GM19467 (cell line): ENCODE measurements around the gene CAPN8.

Experiments
- ATAC-seq: cut with Tn5 transposase; IDR thresholded peaks from one replicate; pipeline ENCODE4 v1.9.1; 2021; ENCODE audit warnings: mild to moderate bottlenecking, moderate library complexity; ENCODE audit not compliant: unreplicated experiment

Gene CAPN8

GRCh38 chr1:223665592-223666312 is at the start of gene CAPN8:
Gene CAPN8, minus strand, starts transcription at chr1:223665701. Its CDS starts 55 bp downstream, at chr1:223665646.
- ATAC-seq, result no peak

GRCh38 chr1:223714849-223715603 is 49.5 kb upstream of the CAPN8 start:
- no peak for ATAC-seq

GRCh38 chr1:223714421-223714724 is 48.9 kb upstream of the CAPN8 start:
- no peak for ATAC-seq

GRCh38 chr1:223713546-223714420 is 48.3 kb upstream of the CAPN8 start:
- ATAC-seq, result no peak

GRCh38 chr1:223712850-223713474 is 47.5 kb upstream of the CAPN8 start:
- ATAC-seq, result peak; percentile 34

- peak; percentile 55 for ATAC-seq
Observed at GRCh38 chr1:223712194-223712849, 46.8 kb upstream of the CAPN8 start, which contains the start of gene CAPN2. Gene CAPN2, plus strand, starts transcription at chr1:223712539. Its CDS starts 102 bp downstream, at chr1:223712641.

GRCh38 chr1:223711747-223712193 is 46.3 kb upstream of the CAPN8 start:
- ATAC-seq, result no peak

GRCh38 chr1:223711173-223711572 is 45.7 kb upstream of the CAPN8 start:
- no peak for ATAC-seq

GRCh38 chr1:223710179-223711133 is 45.0 kb upstream of the CAPN8 start:
- no peak for ATAC-seq

GRCh38 chr1:223709598-223709997 is 44.1 kb upstream of the CAPN8 start:
- no peak for ATAC-seq

GRCh38 chr1:223708651-223709268 is 43.3 kb upstream of the CAPN8 start:
- no peak for ATAC-seq

- no peak for ATAC-seq
Observed at GRCh38 chr1:223708001-223708359, 42.5 kb upstream of the CAPN8 start.

- no peak for ATAC-seq
Observed at GRCh38 chr1:223707256-223708000, 41.9 kb upstream of the CAPN8 start.

- ATAC-seq, result no peak
Observed at GRCh38 chr1:223706077-223706973, 40.8 kb upstream of the CAPN8 start.

- no peak for ATAC-seq
Observed at GRCh38 chr1:223704921-223705878, 39.7 kb upstream of the CAPN8 start.

- ATAC-seq, result no peak
Observed at GRCh38 chr1:223703668-223704013, 38.1 kb upstream of the CAPN8 start.
